ENCODE results near the gene SFMBT1. TPM values are rescaled to one million over a fixed set of nuclear protein-coding genes. Genes with fewer than 3 reads are reported as not detected.

The SFMBT1 gene
- polyA plus RNA-seq, 2 of the 4 experiments (the other 2 are of a cell fraction) = 7.0 to 9.9 TPM

- ATAC-seq (no peak), DNase-seq (ENCODE audit: low read depth in 1 of 2, low spot score in 1 of 2) (no peak), FAIRE-seq (no peak)
- H3K4me2 ChIP-seq = no peak overlapping the region
- WGBS (ENCODE audit: missing lambda C conversion rate) = 73% methylated on average over 6 of the region's 6 CpGs
- no peak overlapping the region for H3K27ac ChIP-seq
- no peaks in the 10 kb centered on the region for H3K4me1 ChIP-seq
- no peak for TF ChIP-seq ESRRA (IDR thresholded peaks at IDR 0.05; ENCODE audit: borderline replicate concordance, low read length)
- TF ChIP-seq CTCF (IDR thresholded peaks at IDR 0.05) = no peak
- TF ChIP-seq RCOR1 (IDR thresholded peaks at IDR 0.05; ENCODE audit: low read depth, low read length) = no peak
- no peak for TF ChIP-seq NFE2L2 (conservative IDR thresholded peaks at IDR 0.05; ENCODE audit: low read length)
- no peak for TF ChIP-seq REST (IDR thresholded peaks at IDR 0.05)
- TF ChIP-seq, protein P1, sequence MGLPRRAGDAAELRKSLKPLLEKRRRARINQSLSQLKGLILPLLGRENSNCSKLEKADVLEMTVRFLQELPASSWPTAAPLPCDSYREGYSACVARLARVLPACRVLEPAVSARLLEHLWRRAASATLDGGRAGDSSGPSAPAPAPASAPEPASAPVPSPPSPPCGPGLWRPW (IDR thresholded peaks at IDR 0.05) = no peak
- TF ChIP-seq ZFP36 (IDR thresholded peaks at IDR 0.05; ENCODE audit: borderline replicate concordance, partially characterized antibody) = no peak
- TF ChIP-seq ZSCAN20 (CRISPR knock-in tag; IDR thresholded peaks at IDR 0.05) = no peak
- TF ChIP-seq CHD4 (IDR thresholded peaks at IDR 0.05; ENCODE audit: borderline replicate concordance) = no peak
- no peak for TF ChIP-seq MAX (IDR thresholded peaks at IDR 0.05)
- TF ChIP-seq EP300 (IDR thresholded peaks at IDR 0.05) = no peak
- TF ChIP-seq, protein P2, sequence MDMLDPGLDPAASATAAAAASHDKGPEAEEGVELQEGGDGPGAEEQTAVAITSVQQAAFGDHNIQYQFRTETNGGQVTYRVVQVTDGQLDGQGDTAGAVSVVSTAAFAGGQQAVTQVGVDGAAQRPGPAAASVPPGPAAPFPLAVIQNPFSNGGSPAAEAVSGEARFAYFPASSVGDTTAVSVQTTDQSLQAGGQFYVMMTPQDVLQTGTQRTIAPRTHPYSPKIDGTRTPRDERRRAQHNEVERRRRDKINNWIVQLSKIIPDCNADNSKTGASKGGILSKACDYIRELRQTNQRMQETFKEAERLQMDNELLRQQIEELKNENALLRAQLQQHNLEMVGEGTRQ (IDR thresholded peaks at IDR 0.05) = no peak
- TF ChIP-seq POLR2AphosphoS2 (conservative IDR thresholded peaks at IDR 0.05; ENCODE audit: low read length) = no peak
- POLR2A ChIA-PET = no interaction called here
- CTCF ChIA-PET = interaction anchor here (0.6 to 1.9 kb wide), 2 partner anchors 9 to 105 kb away, joined by 3 to 4 read pairs; no protein-coding TSS in a partner anchor
- no peaks in the 10 kb centered on the region for H3K9me3 ChIP-seq
- H3K4me3 ChIP-seq = no peak overlapping the region
Measured at GRCh38 chr3:52925405-52926313, 120.2 kb downstream of the SFMBT1 start.

- no peaks in the 10 kb centered on the region for H3K9me3 ChIP-seq
- ATAC-seq (no peak), DNase-seq (ENCODE audit: low read depth in 1 of 2, low spot score in 1 of 2) (no peak), FAIRE-seq (no peak)
- POLR2A ChIA-PET = no interaction called here
- CTCF ChIA-PET = no interaction called here
- no peak overlapping the region for H3K4me3 ChIP-seq
- no peaks in the 10 kb centered on the region for H3K4me1 ChIP-seq
- H3K4me2 ChIP-seq = no peak overlapping the region
- 83% methylated on average over 2 of the region's 2 CpGs for WGBS (ENCODE audit: missing lambda C conversion rate)
- H3K27ac ChIP-seq = no peak overlapping the region
- TF ChIP-seq, protein P2 (IDR thresholded peaks at IDR 0.05) = no peak
- TF ChIP-seq POLR2A (IDR thresholded peaks at IDR 0.05; ENCODE audit: low read length) (no peak), GATA3 (IDR thresholded peaks at IDR 0.05; ENCODE audit: borderline replicate concordance) (no peak), EHMT2 (IDR thresholded peaks at IDR 0.05; ENCODE audit: low read depth) (no peak), ZFP36 (IDR thresholded peaks at IDR 0.05; ENCODE audit: borderline replicate concordance, partially characterized antibody) (no peak), MAZ (IDR thresholded peaks at IDR 0.05; ENCODE audit: borderline replicate concordance, low read depth, low read length) (no peak), SREBF2 (IDR thresholded peaks at IDR 0.05) (no peak), CBX2 (IDR thresholded peaks at IDR 0.05; ENCODE audit: borderline replicate concordance, low read depth) (no peak), ESRRA (IDR thresholded peaks at IDR 0.05; ENCODE audit: borderline replicate concordance, low read length) (no peak), TFCP2L1 (CRISPR knock-in tag; IDR thresholded peaks at IDR 0.05) (no peak), RAD21 (conservative IDR thresholded peaks at IDR 0.05 in 1 of 2, IDR thresholded peaks at IDR 0.05 in 1 of 2) (no peak), FOXS1 (CRISPR knock-in tag; IDR thresholded peaks at IDR 0.05) (no peak)
- TF ChIP-seq, protein P3, sequence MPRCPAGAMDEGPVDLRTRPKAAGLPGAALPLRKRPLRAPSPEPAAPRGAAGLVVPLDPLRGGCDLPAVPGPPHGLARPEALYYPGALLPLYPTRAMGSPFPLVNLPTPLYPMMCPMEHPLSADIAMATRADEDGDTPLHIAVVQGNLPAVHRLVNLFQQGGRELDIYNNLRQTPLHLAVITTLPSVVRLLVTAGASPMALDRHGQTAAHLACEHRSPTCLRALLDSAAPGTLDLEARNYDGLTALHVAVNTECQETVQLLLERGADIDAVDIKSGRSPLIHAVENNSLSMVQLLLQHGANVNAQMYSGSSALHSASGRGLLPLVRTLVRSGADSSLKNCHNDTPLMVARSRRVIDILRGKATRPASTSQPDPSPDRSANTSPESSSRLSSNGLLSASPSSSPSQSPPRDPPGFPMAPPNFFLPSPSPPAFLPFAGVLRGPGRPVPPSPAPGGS (IDR thresholded peaks at IDR 0.05) = no peak
- TF ChIP-seq, protein P4, sequence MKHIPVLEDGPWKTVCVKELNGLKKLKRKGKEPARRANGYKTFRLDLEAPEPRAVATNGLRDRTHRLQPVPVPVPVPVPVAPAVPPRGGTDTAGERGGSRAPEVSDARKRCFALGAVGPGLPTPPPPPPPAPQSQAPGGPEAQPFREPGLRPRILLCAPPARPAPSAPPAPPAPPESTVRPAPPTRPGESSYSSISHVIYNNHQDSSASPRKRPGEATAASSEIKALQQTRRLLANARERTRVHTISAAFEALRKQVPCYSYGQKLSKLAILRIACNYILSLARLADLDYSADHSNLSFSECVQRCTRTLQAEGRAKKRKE (CRISPR knock-in tag; IDR thresholded peaks at IDR 0.05; ENCODE audit: low read depth) = no peak
Measured at GRCh38 chr3:52923963-52924362, 121.9 kb downstream of the SFMBT1 start.
